T-helper 1 cell (primary cell): ENCODE results near the gene MTMR12.

Experiments used
- DNase-seq, 5 donors: peaks; one replicate each; pipeline ENCODE4 v3.0.0-alpha.2; 2012 to 2020

MTMR12 gene

DNA sequence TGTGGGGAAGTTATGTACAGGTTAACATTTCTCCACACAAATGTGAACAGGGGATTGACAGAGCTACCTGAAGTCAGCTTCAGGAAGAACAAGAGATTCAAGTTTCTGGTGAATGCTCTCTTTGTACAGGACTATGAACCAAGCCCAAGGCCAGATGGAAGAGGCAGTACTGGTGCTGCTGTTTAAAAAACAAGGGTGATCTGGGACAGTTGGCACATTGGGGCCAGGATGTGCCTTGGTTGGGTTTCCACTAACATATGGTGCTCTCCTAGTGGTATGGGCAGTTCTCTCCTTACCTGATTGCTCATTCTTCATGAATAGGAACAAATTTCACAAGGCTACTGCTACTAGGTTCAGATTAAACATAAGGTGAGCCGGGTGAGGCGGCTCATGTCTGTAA is 40.0 kb downstream of the MTMR12 start:
- no peak for DNase-seq

DNA sequence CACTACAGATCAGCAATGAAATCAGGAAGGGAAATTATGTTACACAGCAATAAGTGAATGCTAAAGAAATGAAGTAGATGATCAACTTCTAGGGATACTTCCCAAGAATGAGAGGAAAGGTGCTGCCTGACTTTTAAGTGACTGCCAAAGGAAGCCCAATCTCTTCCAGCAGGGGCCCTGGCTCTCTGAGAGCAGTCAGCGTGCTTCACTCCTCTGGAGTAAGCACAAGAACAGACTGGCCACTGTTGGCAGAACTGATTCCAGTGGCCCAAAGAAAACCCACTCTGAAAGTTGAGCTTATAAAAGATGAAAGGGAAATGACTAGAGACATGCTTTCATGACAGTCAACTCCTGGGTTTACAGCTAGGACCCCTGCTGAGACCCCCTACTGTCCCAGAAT is 41.8 kb downstream of the MTMR12 start:
- no peak for DNase-seq

DNA sequence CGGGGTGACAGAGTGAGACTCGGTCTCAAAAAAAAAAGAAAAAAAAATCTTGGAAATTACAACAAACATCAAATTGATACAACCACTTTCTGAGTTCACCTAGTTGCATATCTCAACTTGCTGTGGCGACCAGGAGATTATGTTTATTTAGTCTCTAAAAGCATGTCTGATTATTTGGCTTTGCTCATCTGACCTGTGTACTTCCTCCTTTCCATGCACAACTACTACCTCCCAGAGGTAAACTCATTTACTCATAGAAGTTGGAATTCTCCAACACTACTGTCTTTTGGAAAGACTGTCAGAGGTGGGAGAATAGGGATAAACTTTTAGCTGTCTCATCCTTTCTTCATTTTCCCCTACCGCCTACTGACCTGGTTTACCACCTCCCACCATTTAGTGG is 42.6 kb downstream of the MTMR12 start:
- no peak for DNase-seq

GRCh38 chr5:32265902-32266301 is 46.8 kb downstream of the MTMR12 start:
- no peak for DNase-seq

GRCh38 chr5:32264957-32265572 is 47.7 kb downstream of the MTMR12 start:
- DNase-seq: no peak

DNA sequence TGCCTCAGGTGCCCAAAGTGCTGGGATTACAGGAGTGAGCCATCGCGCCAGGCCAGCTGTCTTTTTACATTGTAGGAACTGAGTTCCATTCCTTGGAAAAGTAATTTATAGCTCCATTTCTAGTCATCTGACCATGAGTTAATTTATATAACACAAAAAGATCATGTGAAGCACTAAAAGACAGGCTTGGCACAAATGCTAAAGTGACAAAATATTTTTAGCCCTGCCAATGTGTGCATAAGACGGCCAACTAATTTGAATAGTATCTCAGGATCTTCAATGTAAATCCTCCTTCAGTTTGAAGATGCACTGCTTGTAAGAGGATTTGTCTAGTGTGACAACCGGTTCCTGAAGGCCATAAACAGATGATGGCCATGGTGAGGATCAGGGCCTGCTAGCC is 49.1 kb downstream of the MTMR12 start:
- no peak for DNase-seq

DNA sequence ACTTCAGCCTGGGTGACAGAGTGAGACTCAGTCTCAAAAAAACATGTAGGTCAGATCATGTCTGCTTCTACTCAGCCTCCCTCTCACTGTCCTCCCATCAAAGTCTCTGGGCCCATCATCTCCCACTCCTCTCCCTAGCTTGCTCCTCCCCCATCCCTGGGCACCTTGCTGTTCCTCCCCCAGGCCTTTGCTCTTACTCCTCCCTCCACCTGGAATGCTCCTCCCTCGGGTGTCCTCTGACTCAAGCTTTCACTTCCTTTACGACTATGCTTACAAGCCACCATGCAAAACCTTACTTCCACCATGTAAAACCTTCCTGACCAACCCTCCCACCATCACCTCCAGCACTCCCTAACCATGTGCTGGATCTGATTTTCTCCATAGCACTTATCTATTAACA is 51.5 kb downstream of the MTMR12 start:
- DNase-seq: peak in 1 of 5 donors; percentile 47

DNA sequence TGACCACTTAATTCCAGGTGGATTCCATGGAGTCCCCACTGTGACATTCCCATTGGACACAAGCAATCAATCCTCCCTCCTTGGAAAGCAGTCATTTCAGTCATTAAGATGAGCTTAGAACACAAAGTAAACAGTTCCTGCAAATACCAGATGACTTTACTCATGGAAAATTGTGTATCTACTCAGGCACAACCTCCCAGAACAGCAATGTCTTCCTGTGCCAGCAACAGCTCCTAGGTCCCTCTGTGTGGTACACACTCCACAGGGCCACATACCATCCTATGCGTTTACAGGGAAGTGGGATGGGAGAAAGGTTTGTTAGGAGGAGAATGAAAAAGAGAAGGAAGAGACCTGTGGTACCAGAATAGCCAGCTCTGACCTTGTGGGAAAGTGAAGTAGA is 53.7 kb downstream of the MTMR12 start:
- DNase-seq: no peak

GRCh38 chr5:32258424-32258823 is 54.3 kb downstream of the MTMR12 start:
- no peak for DNase-seq

DNA sequence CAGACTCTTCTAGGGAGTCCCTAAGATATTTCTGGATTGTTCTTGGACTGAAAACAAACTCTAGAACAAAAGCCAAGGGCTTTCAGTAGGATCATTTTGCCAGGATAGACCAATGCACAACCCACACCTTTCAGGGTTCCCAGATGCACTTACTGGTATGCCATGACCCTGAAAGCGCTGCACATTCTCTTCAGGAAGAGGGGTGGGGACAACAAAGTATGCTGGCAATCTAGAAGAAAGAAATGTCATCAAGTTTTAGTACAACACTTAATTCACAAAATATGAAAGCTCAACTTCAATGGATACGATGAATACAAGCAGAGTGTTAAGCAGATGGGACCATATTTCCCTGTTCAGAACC is 57.2 kb downstream of the MTMR12 start:
- DNase-seq: no peak

DNA sequence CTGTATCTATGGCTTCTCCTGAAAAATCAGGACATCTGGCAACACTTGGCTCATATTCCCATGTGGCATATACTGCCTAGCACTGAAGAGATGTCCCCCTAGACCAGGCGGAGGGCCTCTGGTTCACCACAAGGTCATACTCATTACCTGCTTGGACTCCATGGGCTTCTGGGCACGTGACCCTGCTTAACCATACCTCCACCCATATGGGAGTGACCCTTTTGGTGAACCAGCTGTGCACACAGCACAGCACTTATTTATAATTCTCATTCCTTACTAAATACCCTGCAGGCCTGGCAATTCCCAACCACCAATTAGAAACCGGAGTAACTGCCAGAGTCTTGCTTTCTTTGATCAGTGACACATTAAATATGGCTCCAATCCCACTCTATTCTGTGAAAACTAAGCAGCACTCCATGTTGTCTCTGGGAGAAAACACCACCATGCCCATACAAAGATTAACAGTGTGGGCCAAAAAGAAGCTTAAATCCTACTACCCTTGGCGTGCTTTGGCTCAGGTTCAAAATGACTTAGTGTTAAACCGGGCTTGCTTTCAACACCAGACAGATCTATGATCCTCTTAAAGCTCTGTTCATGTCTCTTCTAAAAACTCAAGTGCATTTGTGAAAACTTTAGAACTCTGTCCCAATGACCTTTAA is 57.7 kb downstream of the MTMR12 start:
- DNase-seq: no peak

DNA sequence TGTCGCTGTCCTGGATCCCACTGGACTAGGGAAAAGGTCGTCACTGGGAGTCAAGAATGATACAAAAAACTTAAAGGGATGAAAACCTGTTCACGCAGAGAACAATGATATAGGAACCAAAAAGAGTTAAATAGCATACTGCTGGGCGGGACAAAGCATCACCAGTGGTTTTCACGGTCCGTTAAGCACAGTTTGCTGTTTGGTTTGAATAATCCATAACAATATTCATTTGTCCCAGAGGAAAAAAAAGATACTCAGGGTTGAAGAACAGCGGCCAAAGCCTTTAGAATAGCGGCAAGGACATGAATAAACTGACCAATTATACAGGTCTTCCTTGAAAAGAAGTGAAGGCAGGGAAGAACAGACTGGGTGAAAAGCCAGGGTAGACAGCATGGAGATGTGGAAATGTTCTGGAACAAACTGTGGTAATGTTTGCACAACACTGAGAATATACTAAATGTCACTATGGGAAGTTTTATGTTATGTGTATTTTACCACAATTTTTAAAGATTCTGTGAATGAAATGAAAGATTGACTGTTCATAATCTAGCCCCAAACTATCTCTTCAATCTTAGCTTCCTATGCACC is 60.8 kb downstream of the MTMR12 start:
- no peak for DNase-seq

- DNase-seq: no peak
Measured at GRCh38 chr5:32249668-32250067, 63.1 kb downstream of the MTMR12 start.

DNA sequence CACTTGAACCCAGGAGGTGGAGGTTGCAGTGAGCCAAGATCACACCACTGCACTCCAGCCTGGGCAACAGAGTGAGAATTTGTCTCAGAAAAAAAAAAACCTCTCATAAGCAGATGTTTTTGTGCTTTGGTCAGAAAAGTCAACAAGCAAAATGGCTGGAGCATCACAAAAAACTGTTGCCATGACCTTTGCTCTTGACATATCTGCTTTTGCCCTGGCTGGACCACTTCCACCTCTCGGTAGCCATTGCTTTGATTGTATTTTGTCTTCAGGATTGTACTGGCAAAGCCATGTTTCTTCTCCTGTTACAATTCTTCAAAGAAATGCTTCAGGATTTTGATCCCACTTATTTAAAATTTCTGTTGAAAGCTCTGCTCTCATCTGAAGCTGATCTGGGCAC is 67.0 kb downstream of the MTMR12 start:
- no peak for DNase-seq

GRCh38 chr5:32244017-32244416 is 68.7 kb downstream of the MTMR12 start:
- DNase-seq: no peak

GRCh38 chr5:32241034-32241783 is 71.5 kb downstream of the MTMR12 start:
- no peak for DNase-seq

- DNase-seq: no peak
Measured at GRCh38 chr5:32239385-32239784, 73.4 kb downstream of the MTMR12 start.

- DNase-seq: no peak
Measured at GRCh38 chr5:32233696-32234447, 78.9 kb downstream of the MTMR12 start.

GRCh38 chr5:32233220-32233695 is 79.5 kb downstream of the MTMR12 start:
- DNase-seq: no peak

DNA sequence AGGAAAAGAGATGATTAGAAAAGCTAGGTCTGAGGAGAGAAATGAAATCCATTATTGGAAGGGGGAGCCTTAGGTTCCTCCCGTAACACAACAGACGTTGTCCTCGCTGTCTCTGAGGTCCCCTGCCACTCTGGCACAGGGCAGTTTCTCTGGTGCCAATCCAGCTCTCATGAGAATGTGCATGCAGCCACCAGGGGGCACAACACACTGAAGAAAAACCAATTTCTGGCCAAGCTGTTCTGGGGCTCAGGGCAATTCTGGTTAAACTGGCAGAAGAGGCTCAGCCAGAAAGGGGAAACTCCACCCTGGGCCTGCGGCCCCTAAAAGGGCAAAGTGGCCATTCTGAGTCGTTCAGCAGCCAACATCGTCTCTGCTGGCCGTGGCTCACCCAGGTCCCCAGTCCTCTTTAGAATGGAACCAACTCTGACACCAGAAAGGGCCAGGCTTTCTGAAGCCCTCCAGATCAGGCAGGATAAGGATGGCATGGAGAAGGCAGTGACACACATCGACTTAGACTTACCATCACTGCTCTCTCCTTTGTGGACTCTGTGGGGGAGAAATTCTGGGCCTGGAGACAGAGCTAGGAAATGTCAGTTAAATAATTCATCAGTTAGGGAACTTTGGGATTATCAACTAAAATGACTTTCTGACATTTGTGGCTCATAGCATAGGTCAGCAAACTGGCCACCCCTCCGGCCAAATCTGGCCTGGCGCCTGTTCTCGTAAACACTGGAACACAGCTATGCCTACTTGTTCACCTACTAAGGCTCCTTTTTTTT is 80.1 kb downstream of the MTMR12 start:
- peak; percentile 39 to 72 (median 65) for DNase-seq

GRCh38 chr5:32231929-32232328 is 80.8 kb downstream of the MTMR12 start:
- no peak for DNase-seq

- DNase-seq: no peak
Measured at GRCh38 chr5:32231241-32231640, 81.5 kb downstream of the MTMR12 start.
